Esophagus muscularis mucosa (tissue), 4 donors: Measurements from ENCODE around the gene ARHGEF10L. TPM values are rescaled to one million over a fixed set of nuclear protein-coding genes. Genes with fewer than 3 reads are reported as not detected.

Experiments used
- DNase-seq: peaks from one replicate; pipeline ENCODE4 v3.0.0-alpha.2; 2017; ENCODE audit errors: extremely low spot score
- H3K27ac ChIP-seq, 4 donors: fragments of 200-600 bp; sonication (generic); replicated peaks in 1 of 4; 1 replicate in 3 of 4; 2 replicates in 1 of 4; pipeline ENCODE4 v1.5.1; 2016 to 2019; ENCODE audit warnings: mild to moderate bottlenecking in 1 of 4
- H3K27me3 ChIP-seq, 4 donors: fragments of 200-600 bp; sonication (generic); one replicate each; pipeline versions ENCODE4 v1.5.1 to v1.6.0; 2016 to 2019
- H3K36me3 ChIP-seq, 4 donors: fragments of 200-600 bp; sonication (generic); one replicate each; pipeline ENCODE4 v1.5.1; 2016 to 2019
- H3K4me1 ChIP-seq, 4 donors: fragments of 200-600 bp; sonication (generic); one replicate each; pipeline ENCODE4 v1.5.1; 2016 to 2019
- H3K4me3 ChIP-seq, 4 donors: fragments of 200-600 bp; sonication (generic); 1 replicate in 2 of 4; 2 replicates in 2 of 4; pipeline ENCODE4 v1.5.1; 2016 to 2019; ENCODE audit warnings: mild to moderate bottlenecking in 4 of 4, moderate library complexity in 1 of 4
- H3K9me3 ChIP-seq, 4 donors: fragments of 200-600 bp; sonication (generic); 1 replicate in 3 of 4; 2 replicates in 1 of 4; pipeline ENCODE4 v1.5.1; 2016 to 2019
- CTCF ChIP-seq, 3 experiments: fragments of 200-600 bp in 2 of 3; fragments of 450-650 bp in 1 of 3; sonication (generic) in 2 of 3; IDR thresholded peaks; one replicate each; pipeline ENCODE4 v1.5.1; 2017 to 2019; ENCODE audit warnings: antibody characterized with exemption in 3 of 3, mild to moderate bottlenecking in 2 of 3, moderate library complexity in 1 of 3
- EP300 ChIP-seq: sonication (generic); formaldehyde crosslinking; IDR thresholded peaks from one replicate; pipeline ENCODE4 v1.6.1; 2017; ENCODE audit warnings: antibody characterized with exemption
- POLR2A ChIP-seq: fragments of 450-650 bp; IDR thresholded peaks from one replicate; pipeline ENCODE4 v1.6.1; 2017; ENCODE audit warnings: antibody characterized with exemption, moderate library complexity, mild to moderate bottlenecking, low read depth
- POLR2AphosphoS5 ChIP-seq, 2 donors: sonication (generic); formaldehyde crosslinking; IDR thresholded peaks; one replicate each; pipeline ENCODE4 v1.6.1; 2017; ENCODE audit warnings: antibody characterized with exemption in 2 of 2
- WGBS: methylation state at CpG from one replicate; pipeline ENCODE4 v1.1.5; 2018; 5-methylcytosine and 5-hydroxymethylcytosine counted together
- intact Hi-C: fragments of 100-400 bp; cut with DNase I; formaldehyde crosslinking; loops from one replicate; pipeline ENCODE4 v1.15.1; 2023
- total RNA-seq, 4 donors: library from RNA; depleted of rRNA; stranded (reverse); fragments of >200 nt; gene quantifications; one replicate each; pipeline versions ENCODE4 v1.1.0 to v1.2.1, GENCODE V29; 2016

Gene ARHGEF10L
- total RNA-seq, 4 donors from 2014 or later = 46.6 to 93.0 (median 66.9) TPM

- H3K36me3 ChIP-seq = peaks cover 0 to 15% (median 2%) of the 10 kb centered on the region in 4 donors
- no peak for DNase-seq
- no peak for TF ChIP-seq POLR2AphosphoS5 (IDR thresholded peaks at IDR 0.05)
- no peak for TF ChIP-seq CTCF (IDR thresholded peaks at IDR 0.05)
- no peak for TF ChIP-seq POLR2A
- TF ChIP-seq EP300 = no peak
- H3K9me3 ChIP-seq = no peaks in the 10 kb centered on the region
- no peaks in the 10 kb centered on the region for H3K27me3 ChIP-seq
- no peak overlapping the region for H3K4me3 ChIP-seq
- H3K27ac ChIP-seq = peak overlapping the region; percentile 8 to 67 (median 50)
- H3K4me1 ChIP-seq = peaks cover 11 to 73% (median 70%) of the 10 kb centered on the region in 4 donors
- intact Hi-C loops = no loop called here
- WGBS = 73% methylated on average over 7 of the region's 10 CpGs
Measured at GRCh38 chr1:17581389-17582123, 42.1 kb downstream of the ARHGEF10L start.

- peaks cover 0 to 15% (median 2%) of the 10 kb centered on the region in 4 donors for H3K36me3 ChIP-seq
- WGBS = 68% methylated on average over 11 of the region's 11 CpGs
- H3K4me3 ChIP-seq = no peak overlapping the region
- intact Hi-C loops = no loop called here
- H3K4me1 ChIP-seq = peaks cover 18 to 74% (median 70%) of the 10 kb centered on the region in 4 donors
- H3K27ac ChIP-seq = peak overlapping the region; percentile 8 to 67 (median 50)
- DNase-seq = no peak
- no peaks in the 10 kb centered on the region for H3K9me3 ChIP-seq
- TF ChIP-seq POLR2AphosphoS5 (IDR thresholded peaks at IDR 0.05) (no peak), EP300 (no peak)
- no peaks in the 10 kb centered on the region for H3K27me3 ChIP-seq
Measured at GRCh38 chr1:17582124-17582774, 42.8 kb downstream of the ARHGEF10L start.

GRCh38 chr1:17584539-17584938, 45.0 kb downstream of the ARHGEF10L start:
- Histone ChIP-seq H3K4me3 (no peak overlapping the region), H3K9me3 (no peaks in the 10 kb centered on the region), H3K36me3 (peaks cover 0 to 17% (median 2%) of the 10 kb centered on the region in 4 donors), H3K27me3 (no peaks in the 10 kb centered on the region), H3K4me1 (peaks cover 41 to 79% (median 71%) of the 10 kb centered on the region in 4 donors), H3K27ac (peak overlapping the region in 2 of 4 donors; percentile 59 to 67)
- no peak for TF ChIP-seq CTCF (IDR thresholded peaks at IDR 0.05)
- TF ChIP-seq POLR2AphosphoS5 (IDR thresholded peaks at IDR 0.05) = no peak
- no peak for TF ChIP-seq EP300
- TF ChIP-seq POLR2A = no peak
- 93% methylated on average over 10 of the region's 10 CpGs for WGBS
- no peak for DNase-seq
- intact Hi-C loops = no loop called here

- no peak for DNase-seq
- Histone ChIP-seq H3K4me3 (no peak overlapping the region), H3K27ac (peak overlapping the region; percentile 82 to 88 (median 85)), H3K4me1 (peaks cover 47 to 79% (median 70%) of the 10 kb centered on the region in 4 donors), H3K9me3 (no peaks in the 10 kb centered on the region), H3K27me3 (no peaks in the 10 kb centered on the region), H3K36me3 (peaks cover 0 to 24% (median 2%) of the 10 kb centered on the region in 4 donors)
- TF ChIP-seq POLR2AphosphoS5 (IDR thresholded peaks at IDR 0.05) (no peak), CTCF (IDR thresholded peaks at IDR 0.05) (no peak), POLR2A (no peak), EP300 (no peak)
- intact Hi-C loops = loop anchor here (5.0 kb wide), 2 partner anchors 53 to 83 kb away; no protein-coding TSS in a partner anchor
- 76% methylated on average over 7 of the region's 9 CpGs for WGBS
Measured at GRCh38 chr1:17585266-17585987, 45.9 kb downstream of the ARHGEF10L start.
